HG03064 (cell line): Measurements from ENCODE around the gene ANLN.

Source experiments
- ATAC-seq: cut with Tn5 transposase; IDR thresholded peaks from one replicate; pipeline ENCODE4 v1.9.1; 2021; ENCODE audit warnings: low read depth; ENCODE audit not compliant: unreplicated experiment

Gene ANLN

GRCh38 chr7:36407636-36408550 is 18.2 kb downstream of the ANLN start:
- no peak for ATAC-seq

GRCh38 chr7:36408589-36408988 is 18.9 kb downstream of the ANLN start:
- no peak for ATAC-seq

GRCh38 chr7:36409180-36409579 is 19.5 kb downstream of the ANLN start:
- ATAC-seq: no peak

GRCh38 chr7:36415144-36415543 is 25.5 kb downstream of the ANLN start:
- no peak for ATAC-seq

GRCh38 chr7:36416251-36416650 is 26.6 kb downstream of the ANLN start:
- no peak for ATAC-seq

GRCh38 chr7:36420307-36420706 is 30.6 kb downstream of the ANLN start:
- no peak for ATAC-seq

GRCh38 chr7:36422072-36422471 is 32.4 kb downstream of the ANLN start:
- ATAC-seq: no peak

- no peak for ATAC-seq
Measured at GRCh38 chr7:36423633-36424032, 34.0 kb downstream of the ANLN start.

- ATAC-seq: no peak
Measured at GRCh38 chr7:36430186-36430585, 40.5 kb downstream of the ANLN start.

GRCh38 chr7:36430881-36431280 is 41.2 kb downstream of the ANLN start:
- ATAC-seq: no peak

- no peak for ATAC-seq
Measured at GRCh38 chr7:36438211-36438610, 48.5 kb downstream of the ANLN start.

- no peak for ATAC-seq
Measured at GRCh38 chr7:36439624-36440023, 50.0 kb downstream of the ANLN start.

GRCh38 chr7:36440880-36441279 is 51.2 kb downstream of the ANLN start:
- ATAC-seq: no peak

- no peak for ATAC-seq
Measured at GRCh38 chr7:36441344-36442022, 51.8 kb downstream of the ANLN start.

GRCh38 chr7:36448781-36449379 is 59.2 kb downstream of the ANLN start:
- ATAC-seq: no peak

- ATAC-seq: no peak
Measured at GRCh38 chr7:36449685-36450084, 60.0 kb downstream of the ANLN start.

GRCh38 chr7:36453769-36454168 is 64.1 kb downstream of the ANLN start:
- no peak for ATAC-seq

GRCh38 chr7:36455646-36456045 is 66.0 kb downstream of the ANLN start:
- ATAC-seq: no peak

- ATAC-seq: no peak
Measured at GRCh38 chr7:36456138-36456537, 66.5 kb downstream of the ANLN start.

GRCh38 chr7:36456548-36456947 is 66.9 kb downstream of the ANLN start:
- no peak for ATAC-seq

- ATAC-seq: no peak
Measured at GRCh38 chr7:36459236-36459960, 69.7 kb downstream of the ANLN start.
